22Rv1 (cell line): ENCODE data around the gene IER2.

Experiments used
- CTCF ChIP-seq: fragments of 450-650 bp; IDR thresholded peaks from 2 replicates; pipeline ENCODE4 v1.5.1; 2017; ENCODE audit warnings: mild to moderate bottlenecking
- ZFX ChIP-seq: fragments of 450-650 bp; IDR thresholded peaks from 2 replicates; pipeline ENCODE4 v1.6.1; 2017; ENCODE audit warnings: antibody characterized with exemption, borderline replicate concordance

- TF ChIP-seq CTCF (no peak), ZFX (no peak)
These were observed 31.7 kb downstream of the IER2 start for GRCh38 chr19:13181747-13182388.
